Osteoblast (primary cell): Measurements from ENCODE around the gene KCMF1. TPM values are rescaled to one million over a fixed set of nuclear protein-coding genes. Genes with fewer than 3 reads are reported as not detected.

ENCODE experiments used
- DNase-seq: peaks from one replicate; pipeline ENCODE4 v3.0.0; 2011; ENCODE audit warnings: low spot score, mixed read lengths; ENCODE audit not compliant: insufficient read length; ENCODE audit errors: missing footprints
- H2AFZ ChIP-seq: 2 replicates; pipeline ENCODE4 v1.6.0; 2011; ENCODE audit warnings: mild to moderate bottlenecking, low read length
- H3K27ac ChIP-seq: 2 replicates; pipeline ENCODE4 v1.5.1; 2011; ENCODE audit warnings: mild to moderate bottlenecking, low read depth, low read length, moderate library complexity
- H3K27me3 ChIP-seq: 2 replicates; pipeline ENCODE4 v1.6.0; 2012; ENCODE audit warnings: mild to moderate bottlenecking, control low read depth, inconsistent platforms, low read length, moderate library complexity; ENCODE audit not compliant: insufficient read depth
- H3K36me3 ChIP-seq: 2 replicates; pipeline ENCODE4 v1.5.1; 2011; ENCODE audit warnings: mild to moderate bottlenecking, low read length, control low read depth, moderate library complexity; ENCODE audit not compliant: insufficient read depth
- H3K4me1 ChIP-seq: 2 replicates; pipeline ENCODE4 v1.5.1; 2011; ENCODE audit warnings: mild to moderate bottlenecking, low read length, control low read depth, moderate library complexity; ENCODE audit not compliant: insufficient read depth
- H3K4me2 ChIP-seq: 2 replicates; pipeline ENCODE4 v1.6.0; 2011; ENCODE audit warnings: mild to moderate bottlenecking, low read length; ENCODE audit not compliant: insufficient read depth
- H3K4me3 ChIP-seq: fragments of 200-600 bp; sonication (generic); 3 replicates; pipeline ENCODE4 v1.5.1; 2012; ENCODE audit warnings: mild to moderate bottlenecking, low read length, inconsistent platforms; ENCODE audit not compliant: insufficient read depth
- H3K79me2 ChIP-seq: 2 replicates; pipeline ENCODE4 v1.6.0; 2012; ENCODE audit warnings: mild to moderate bottlenecking, low read length, control low read depth, inconsistent platforms; ENCODE audit not compliant: insufficient read depth
- H3K9me3 ChIP-seq: 2 replicates; pipeline ENCODE4 v1.5.1; 2011; ENCODE audit warnings: low read depth, low read length, control low read depth
- H4K20me1 ChIP-seq: 2 replicates; pipeline ENCODE4 v1.6.0; 2012; ENCODE audit warnings: mild to moderate bottlenecking, low read length, control low read depth; ENCODE audit not compliant: insufficient read depth
- total RNA-seq: library from RNA; depleted of rRNA; stranded (reverse); fragments of >200 nt; gene quantifications from 2 replicates; pipeline ENCODE4 v1.2.3, GENCODE V29; 2012
- TF ChIP-seq, protein P1 (sequence below): IDR thresholded peaks from 2 replicates; pipeline ENCODE4 v1.5.1; 2011; ENCODE audit warnings: mild to moderate bottlenecking, low read depth, low read length, moderate library complexity; ENCODE audit errors: extremely low read depth

The KCMF1 gene
- total RNA-seq, 1 donor: 74.2 TPM

DNA sequence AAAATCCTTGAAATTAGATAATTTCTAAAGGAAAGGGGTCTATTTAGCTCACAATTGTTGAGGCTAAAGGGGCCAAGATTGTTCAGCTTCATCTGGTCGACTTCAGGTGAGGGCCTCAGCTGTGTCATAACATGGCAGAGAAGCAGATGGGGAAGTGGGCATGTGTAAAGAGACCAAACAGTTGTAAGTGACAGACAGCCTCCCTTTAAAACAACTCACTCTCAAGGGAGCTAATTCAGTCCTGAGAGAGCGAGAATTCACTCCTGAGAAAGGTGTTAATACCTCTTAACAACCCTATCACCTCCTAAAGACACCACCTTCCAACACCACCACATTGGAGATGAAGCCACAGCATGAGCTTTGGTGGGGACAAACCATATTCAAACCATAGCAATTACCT is 62.4 kb downstream of the KCMF1 start:
- DNase-seq: no peak
- peaks cover 73% of the 10 kb centered on the region for H3K79me2 ChIP-seq
- H3K27me3 ChIP-seq: no peaks in the 10 kb centered on the region
- H4K20me1 ChIP-seq: peaks cover 32% of the 10 kb centered on the region
- no peak overlapping the region for H3K4me2 ChIP-seq
- no peak overlapping the region for H2AFZ ChIP-seq
- H3K36me3 ChIP-seq: peaks cover 61% of the 10 kb centered on the region
- H3K9me3 ChIP-seq: no peaks in the 10 kb centered on the region
- TF ChIP-seq, protein P1, sequence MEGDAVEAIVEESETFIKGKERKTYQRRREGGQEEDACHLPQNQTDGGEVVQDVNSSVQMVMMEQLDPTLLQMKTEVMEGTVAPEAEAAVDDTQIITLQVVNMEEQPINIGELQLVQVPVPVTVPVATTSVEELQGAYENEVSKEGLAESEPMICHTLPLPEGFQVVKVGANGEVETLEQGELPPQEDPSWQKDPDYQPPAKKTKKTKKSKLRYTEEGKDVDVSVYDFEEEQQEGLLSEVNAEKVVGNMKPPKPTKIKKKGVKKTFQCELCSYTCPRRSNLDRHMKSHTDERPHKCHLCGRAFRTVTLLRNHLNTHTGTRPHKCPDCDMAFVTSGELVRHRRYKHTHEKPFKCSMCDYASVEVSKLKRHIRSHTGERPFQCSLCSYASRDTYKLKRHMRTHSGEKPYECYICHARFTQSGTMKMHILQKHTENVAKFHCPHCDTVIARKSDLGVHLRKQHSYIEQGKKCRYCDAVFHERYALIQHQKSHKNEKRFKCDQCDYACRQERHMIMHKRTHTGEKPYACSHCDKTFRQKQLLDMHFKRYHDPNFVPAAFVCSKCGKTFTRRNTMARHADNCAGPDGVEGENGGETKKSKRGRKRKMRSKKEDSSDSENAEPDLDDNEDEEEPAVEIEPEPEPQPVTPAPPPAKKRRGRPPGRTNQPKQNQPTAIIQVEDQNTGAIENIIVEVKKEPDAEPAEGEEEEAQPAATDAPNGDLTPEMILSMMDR: no peak
- no peak overlapping the region for H3K4me3 ChIP-seq
- H3K4me1 ChIP-seq: peaks cover 5% of the 10 kb centered on the region
- no peak overlapping the region for H3K27ac ChIP-seq

DNA sequence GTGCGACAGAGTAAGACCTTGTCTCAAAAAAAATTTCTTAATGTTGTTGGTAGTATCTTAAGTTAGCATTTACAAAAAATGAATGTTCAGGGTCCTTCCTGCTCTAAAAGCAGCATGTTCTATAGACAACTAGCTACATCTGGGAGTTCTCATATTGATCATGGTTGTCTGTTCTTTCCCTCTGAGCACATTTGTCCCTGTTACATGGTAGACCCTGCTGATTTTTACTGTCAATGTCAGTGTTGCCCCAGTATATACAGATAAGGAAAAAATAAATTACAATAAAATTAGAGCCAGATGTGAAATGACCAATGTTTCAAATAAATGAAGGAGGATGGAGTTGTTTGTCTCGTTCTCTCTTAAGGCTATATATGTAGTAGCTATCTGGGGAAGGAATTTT is 63.2 kb downstream of the KCMF1 start:
- Histone ChIP-seq H2AFZ (no peak overlapping the region), H3K27me3 (no peaks in the 10 kb centered on the region), H3K9me3 (no peaks in the 10 kb centered on the region), H3K4me1 (peaks cover 5% of the 10 kb centered on the region), H3K79me2 (peaks cover 72% of the 10 kb centered on the region), H3K4me2 (no peak overlapping the region), H3K36me3 (peaks cover 53% of the 10 kb centered on the region), H3K27ac (no peak overlapping the region), H4K20me1 (peaks cover 32% of the 10 kb centered on the region), H3K4me3 (no peak overlapping the region)
- no peak for DNase-seq
- TF ChIP-seq, protein P1: no peak

DNA sequence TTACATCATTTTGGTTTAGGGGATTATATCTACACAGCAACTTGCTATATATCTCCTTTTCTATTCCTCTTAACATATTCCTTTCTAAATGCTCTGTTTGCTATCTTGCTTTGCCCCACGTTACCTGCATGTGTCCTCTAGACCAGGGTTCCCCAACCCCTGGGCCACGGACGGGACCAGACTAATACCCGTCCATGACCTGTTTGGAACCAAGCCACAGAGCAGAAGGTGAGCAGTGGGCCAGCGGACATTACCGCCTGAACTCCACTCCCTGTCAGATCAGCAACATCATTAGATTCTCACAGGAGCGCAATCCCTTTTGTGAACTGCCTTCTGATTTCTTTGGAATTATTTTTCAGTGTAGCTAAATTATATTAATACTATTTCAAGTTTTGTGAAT is 66.7 kb downstream of the KCMF1 start:
- H3K9me3 ChIP-seq: no peaks in the 10 kb centered on the region
- H3K4me3 ChIP-seq: no peak overlapping the region
- H3K27me3 ChIP-seq: no peaks in the 10 kb centered on the region
- no peak for DNase-seq
- TF ChIP-seq, protein P1: no peak
- no peak overlapping the region for H3K4me2 ChIP-seq
- H3K79me2 ChIP-seq: peaks cover 54% of the 10 kb centered on the region
- peaks cover 12% of the 10 kb centered on the region for H3K4me1 ChIP-seq
- H3K36me3 ChIP-seq: peaks cover 36% of the 10 kb centered on the region
- no peak overlapping the region for H2AFZ ChIP-seq
- no peak overlapping the region for H3K27ac ChIP-seq
- H4K20me1 ChIP-seq: peaks cover 22% of the 10 kb centered on the region

DNA sequence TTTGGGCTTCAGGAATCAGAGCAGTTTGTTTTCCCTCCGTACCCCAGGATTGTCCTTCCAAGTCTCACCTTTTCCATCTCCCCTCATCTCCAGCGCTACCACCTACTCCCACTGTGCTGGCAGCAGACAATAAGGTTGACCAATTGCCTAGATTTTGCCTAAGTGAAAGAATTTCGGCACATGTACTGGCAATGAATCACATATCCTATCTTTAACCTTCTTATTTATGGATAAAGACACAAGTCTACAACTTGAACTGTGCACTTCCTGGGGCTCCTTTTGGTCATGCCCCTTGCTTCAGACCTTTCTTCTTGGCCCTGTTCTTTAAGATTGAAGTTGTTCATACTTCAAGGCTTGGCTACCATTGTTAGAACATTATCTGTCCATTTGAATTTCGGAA is 71.4 kb downstream of the KCMF1 start:
- TF ChIP-seq, protein P1: no peak
- H3K9me3 ChIP-seq: no peaks in the 10 kb centered on the region
- peaks cover 11% of the 10 kb centered on the region for H3K4me1 ChIP-seq
- no peaks in the 10 kb centered on the region for H3K27me3 ChIP-seq
- no peak overlapping the region for H2AFZ ChIP-seq
- peaks cover 12% of the 10 kb centered on the region for H4K20me1 ChIP-seq
- peaks cover 42% of the 10 kb centered on the region for H3K36me3 ChIP-seq
- DNase-seq: no peak
- peaks cover 31% of the 10 kb centered on the region for H3K79me2 ChIP-seq
- no peak overlapping the region for H3K4me2 ChIP-seq
- peak overlapping the region; percentile 2 for H3K27ac ChIP-seq
- H3K4me3 ChIP-seq: no peak overlapping the region
